Suprapubic skin (tissue), 4 donors: ENCODE data around the gene ARSG. TPM values are rescaled to one million over a fixed set of nuclear protein-coding genes. Genes with fewer than 3 reads are reported as not detected.

Experiments used
- DNase-seq, 2 donors: peaks; one replicate each; pipeline ENCODE4 v3.0.0-alpha.2; 2019; ENCODE audit warnings: low spot score in 2 of 2
- H3K27ac ChIP-seq: fragments of 200-600 bp; sonication (generic); one replicate; pipeline ENCODE4 v1.5.1; 2019
- H3K27me3 ChIP-seq: fragments of 200-600 bp; sonication (generic); one replicate; pipeline ENCODE4 v1.5.1; 2019
- H3K36me3 ChIP-seq: fragments of 200-600 bp; sonication (generic); one replicate; pipeline ENCODE4 v1.5.1; 2019
- H3K4me1 ChIP-seq: fragments of 200-600 bp; sonication (generic); one replicate; pipeline ENCODE4 v1.5.1; 2019
- H3K4me3 ChIP-seq: fragments of 200-600 bp; sonication (generic); one replicate; pipeline ENCODE4 v1.5.1; 2019; ENCODE audit warnings: mild to moderate bottlenecking
- H3K9me3 ChIP-seq: fragments of 200-600 bp; sonication (generic); one replicate; pipeline ENCODE4 v1.5.1; 2019
- EP300 ChIP-seq: sonication (generic); formaldehyde crosslinking; IDR thresholded peaks from one replicate; pipeline ENCODE4 v1.6.1; 2017; ENCODE audit warnings: antibody characterized with exemption
- POLR2A ChIP-seq, 2 donors: fragments of 450-650 bp; IDR thresholded peaks; one replicate each; pipeline ENCODE4 v1.6.1; 2017; ENCODE audit warnings: antibody characterized with exemption in 2 of 2, mild to moderate bottlenecking in 2 of 2, moderate library complexity in 2 of 2
- POLR2AphosphoS5 ChIP-seq, 3 donors: sonication (generic); formaldehyde crosslinking; IDR thresholded peaks; one replicate each; pipeline ENCODE4 v1.6.1; 2017; ENCODE audit warnings: antibody characterized with exemption in 3 of 3
- WGBS: methylation state at CpG from one replicate; pipeline ENCODE4 v1.1.5; 2018; 5-methylcytosine and 5-hydroxymethylcytosine counted together
- total RNA-seq, 4 donors: library from RNA; depleted of rRNA; stranded (reverse); fragments of >200 nt; gene quantifications; one replicate each; pipeline ENCODE4 v1.1.0, GENCODE V29; 2016
- TF ChIP-seq, protein P1 (sequence below), 2 donors: fragments of 200-600 bp in 1 of 2; fragments of 450-650 bp in 1 of 2; sonication (generic) in 1 of 2; IDR thresholded peaks; one replicate each; pipeline ENCODE4 v1.5.1; 2016 to 2019; ENCODE audit warnings: antibody characterized with exemption in 2 of 2, mild to moderate bottlenecking in 1 of 2, moderate library complexity in 1 of 2

ARSG gene
- total RNA-seq, 4 donors from 2014 or later: 7.7 to 12.7 (median 10.7) TPM

DNA sequence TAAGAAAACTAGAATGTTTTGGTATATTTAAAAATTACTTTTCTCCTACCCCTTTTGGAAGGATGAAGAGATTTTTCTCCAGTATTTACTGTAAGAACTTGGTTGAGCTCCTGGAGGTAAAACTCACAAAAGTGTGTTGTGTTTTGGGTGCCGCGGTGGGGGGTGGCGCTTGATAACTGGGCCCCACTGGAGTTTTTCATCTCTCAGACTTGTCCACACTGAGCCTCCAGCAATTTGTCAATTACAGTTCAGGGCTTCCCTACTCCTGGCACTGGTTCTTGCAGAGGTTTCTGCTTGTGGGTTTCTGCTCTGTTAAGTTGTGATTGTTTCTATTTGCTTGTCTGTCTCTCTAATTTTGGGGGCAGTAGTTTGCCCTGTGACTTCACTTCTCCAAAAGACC is 126.0 kb downstream of the ARSG start:
- no peak for TF ChIP-seq POLR2AphosphoS5 (IDR thresholded peaks at IDR 0.05)
- TF ChIP-seq, protein P1, sequence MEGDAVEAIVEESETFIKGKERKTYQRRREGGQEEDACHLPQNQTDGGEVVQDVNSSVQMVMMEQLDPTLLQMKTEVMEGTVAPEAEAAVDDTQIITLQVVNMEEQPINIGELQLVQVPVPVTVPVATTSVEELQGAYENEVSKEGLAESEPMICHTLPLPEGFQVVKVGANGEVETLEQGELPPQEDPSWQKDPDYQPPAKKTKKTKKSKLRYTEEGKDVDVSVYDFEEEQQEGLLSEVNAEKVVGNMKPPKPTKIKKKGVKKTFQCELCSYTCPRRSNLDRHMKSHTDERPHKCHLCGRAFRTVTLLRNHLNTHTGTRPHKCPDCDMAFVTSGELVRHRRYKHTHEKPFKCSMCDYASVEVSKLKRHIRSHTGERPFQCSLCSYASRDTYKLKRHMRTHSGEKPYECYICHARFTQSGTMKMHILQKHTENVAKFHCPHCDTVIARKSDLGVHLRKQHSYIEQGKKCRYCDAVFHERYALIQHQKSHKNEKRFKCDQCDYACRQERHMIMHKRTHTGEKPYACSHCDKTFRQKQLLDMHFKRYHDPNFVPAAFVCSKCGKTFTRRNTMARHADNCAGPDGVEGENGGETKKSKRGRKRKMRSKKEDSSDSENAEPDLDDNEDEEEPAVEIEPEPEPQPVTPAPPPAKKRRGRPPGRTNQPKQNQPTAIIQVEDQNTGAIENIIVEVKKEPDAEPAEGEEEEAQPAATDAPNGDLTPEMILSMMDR (IDR thresholded peaks at IDR 0.05): no peak
- no peak for TF ChIP-seq POLR2A (IDR thresholded peaks at IDR 0.05)
- TF ChIP-seq EP300: no peak
- DNase-seq: no peak
- H3K4me3 ChIP-seq: no peak overlapping the region

DNA sequence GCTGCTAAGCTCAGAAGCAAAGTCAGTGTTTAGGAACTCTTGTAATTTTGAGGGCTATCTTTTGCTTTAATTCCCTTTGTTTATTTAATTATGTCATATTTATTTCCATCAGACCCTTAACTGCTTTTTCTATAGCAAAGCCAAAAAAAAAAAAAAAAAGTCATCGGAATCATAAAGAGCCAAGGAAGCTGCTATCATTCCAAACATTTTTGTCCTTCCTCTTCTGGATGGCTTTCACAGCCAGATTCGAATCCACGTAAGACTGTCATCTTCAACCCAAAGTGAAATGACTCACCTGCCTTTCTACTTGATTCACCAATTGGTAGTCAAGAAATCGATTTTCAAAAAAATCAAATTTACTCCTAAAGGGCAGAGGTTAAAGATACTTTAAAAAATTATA is 127.6 kb downstream of the ARSG start:
- Histone ChIP-seq H3K27ac (no peak overlapping the region), H3K36me3 (peaks cover 42% of the 10 kb centered on the region), H3K4me1 (no peaks in the 10 kb centered on the region), H3K9me3 (peaks cover 9% of the 10 kb centered on the region), H3K27me3 (no peaks in the 10 kb centered on the region), H3K4me3 (no peak overlapping the region)
- no peak for DNase-seq
- TF ChIP-seq POLR2A (IDR thresholded peaks at IDR 0.05): no peak
- TF ChIP-seq POLR2AphosphoS5 (IDR thresholded peaks at IDR 0.05): no peak
- TF ChIP-seq EP300: no peak
- TF ChIP-seq, protein P1 (IDR thresholded peaks at IDR 0.05): no peak
- WGBS: 86% methylated on average over 4 of the region's 4 CpGs

More for the DNA sequence above, 126.0 kb downstream of the ARSG start:
- peaks cover 30% of the 10 kb centered on the region for H3K36me3 ChIP-seq
- 97% methylated on average over 3 of the region's 3 CpGs for WGBS
- no peak overlapping the region for H3K27ac ChIP-seq
- H3K27me3 ChIP-seq: no peaks in the 10 kb centered on the region
- peaks cover 9% of the 10 kb centered on the region for H3K9me3 ChIP-seq
- H3K4me1 ChIP-seq: no peaks in the 10 kb centered on the region

DNA sequence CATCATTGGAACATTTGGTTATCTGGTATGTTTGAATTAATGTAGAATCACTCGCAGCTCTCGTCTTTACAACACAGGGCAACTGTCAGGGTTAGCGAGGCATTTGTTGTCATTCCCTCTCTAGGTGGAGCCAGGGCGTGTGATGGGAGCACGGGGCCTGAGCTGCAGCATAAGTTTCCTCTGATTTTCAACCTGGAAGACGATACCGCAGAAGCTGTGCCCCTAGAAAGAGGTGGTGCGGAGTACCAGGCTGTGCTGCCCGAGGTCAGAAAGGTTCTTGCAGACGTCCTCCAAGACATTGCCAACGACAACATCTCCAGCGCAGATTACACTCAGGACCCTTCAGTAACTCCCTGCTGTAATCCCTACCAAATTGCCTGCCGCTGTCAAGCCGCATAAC is 128.8 kb downstream of the ARSG start:
- H3K9me3 ChIP-seq: peaks cover 9% of the 10 kb centered on the region
- H3K27ac ChIP-seq: no peak overlapping the region
- no peaks in the 10 kb centered on the region for H3K4me1 ChIP-seq
- DNase-seq: no peak
- WGBS: 95% methylated on average over 14 of the region's 14 CpGs
- TF ChIP-seq POLR2A (IDR thresholded peaks at IDR 0.05) (no peak), EP300 (no peak), POLR2AphosphoS5 (IDR thresholded peaks at IDR 0.05) (no peak)
- TF ChIP-seq, protein P1 (IDR thresholded peaks at IDR 0.05): no peak
- peaks cover 52% of the 10 kb centered on the region for H3K36me3 ChIP-seq
- H3K27me3 ChIP-seq: no peaks in the 10 kb centered on the region
- no peak overlapping the region for H3K4me3 ChIP-seq

DNA sequence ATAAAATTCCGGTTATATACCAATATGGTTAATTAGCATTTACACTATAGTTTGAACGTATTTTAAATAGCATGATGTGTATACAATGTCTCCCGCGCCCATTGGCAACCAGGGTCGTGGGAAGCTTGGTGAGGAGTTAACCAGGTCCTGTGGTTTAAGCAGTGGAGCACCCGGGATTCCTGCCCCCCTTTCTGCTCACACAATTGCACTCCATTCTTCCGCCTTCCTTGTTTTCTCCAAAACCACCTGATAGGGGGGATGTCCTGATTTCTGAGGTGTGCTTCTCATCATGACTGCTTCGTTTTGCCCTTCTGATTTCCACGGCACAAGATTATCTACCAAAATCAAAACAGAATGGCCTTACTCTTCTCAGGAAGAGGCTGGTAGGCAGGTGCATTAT is 130.2 kb downstream of the ARSG start:
- WGBS: 92% methylated on average over 9 of the region's 9 CpGs
- DNase-seq: peak in 1 of 2 donors; percentile 38
- no peaks in the 10 kb centered on the region for H3K4me1 ChIP-seq
- H3K4me3 ChIP-seq: no peak overlapping the region
- H3K36me3 ChIP-seq: peaks cover 65% of the 10 kb centered on the region
- H3K27ac ChIP-seq: no peak overlapping the region
- no peaks in the 10 kb centered on the region for H3K27me3 ChIP-seq
- TF ChIP-seq POLR2AphosphoS5 (IDR thresholded peaks at IDR 0.05): no peak
- TF ChIP-seq POLR2A (IDR thresholded peaks at IDR 0.05): no peak
- TF ChIP-seq EP300: no peak
- TF ChIP-seq, protein P1 (IDR thresholded peaks at IDR 0.05): no peak
- peaks cover 9% of the 10 kb centered on the region for H3K9me3 ChIP-seq

DNA sequence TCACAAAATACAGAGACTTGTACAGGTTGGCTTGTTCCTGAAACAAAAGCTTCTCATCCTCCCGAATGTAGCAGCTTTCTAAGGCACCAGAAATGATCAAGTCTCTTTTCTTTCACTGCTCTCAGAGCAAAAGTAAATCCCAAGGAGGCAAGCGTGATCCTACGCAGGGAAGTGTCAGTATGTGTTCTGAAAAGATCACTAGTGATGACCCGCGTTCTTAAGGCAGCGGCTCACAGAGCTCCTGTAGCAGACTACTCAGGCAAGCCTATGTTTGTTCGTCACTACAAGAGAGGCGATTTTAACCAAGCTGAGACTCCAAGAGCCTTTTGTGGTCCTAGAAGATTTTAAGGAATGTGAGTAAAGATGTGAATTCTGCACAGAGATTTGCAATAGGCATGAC is 131.5 kb downstream of the ARSG start:
- H3K27ac ChIP-seq: no peak overlapping the region
- H3K4me3 ChIP-seq: no peak overlapping the region
- WGBS: 96% methylated on average over 8 of the region's 8 CpGs
- H3K4me1 ChIP-seq: no peaks in the 10 kb centered on the region
- H3K27me3 ChIP-seq: no peaks in the 10 kb centered on the region
- no peaks in the 10 kb centered on the region for H3K9me3 ChIP-seq
- peaks cover 78% of the 10 kb centered on the region for H3K36me3 ChIP-seq
- peak in 1 of 2 donors; percentile 40 for DNase-seq
- no peak for TF ChIP-seq POLR2A (IDR thresholded peaks at IDR 0.05)

DNA sequence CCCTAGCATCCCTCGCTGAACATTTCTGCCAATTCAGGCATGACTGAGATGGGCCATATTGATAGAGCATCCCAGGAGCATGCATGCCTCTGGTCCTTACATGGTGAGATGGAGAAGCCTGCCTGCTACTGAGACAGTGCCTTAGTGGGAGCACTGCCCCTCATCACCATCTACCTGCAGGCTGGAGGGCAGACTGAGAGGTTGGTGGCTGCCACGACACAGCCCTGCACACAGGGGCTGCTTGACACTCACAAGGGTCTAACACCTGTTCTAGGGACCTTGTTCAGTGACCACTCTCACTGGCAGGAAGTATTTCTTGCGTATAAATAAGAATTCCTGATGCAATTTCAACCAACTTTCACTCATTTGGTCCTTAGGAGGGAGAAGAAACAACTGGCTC is 132.0 kb downstream of the ARSG start:
- Histone ChIP-seq H3K4me3 (no peak overlapping the region), H3K27ac (no peak overlapping the region), H3K36me3 (peaks cover 83% of the 10 kb centered on the region), H3K27me3 (no peaks in the 10 kb centered on the region), H3K9me3 (no peaks in the 10 kb centered on the region), H3K4me1 (no peaks in the 10 kb centered on the region)
- no peak for TF ChIP-seq POLR2A (IDR thresholded peaks at IDR 0.05)
- no peak for TF ChIP-seq EP300
- TF ChIP-seq, protein P1 (IDR thresholded peaks at IDR 0.05): no peak
- no peak for TF ChIP-seq POLR2AphosphoS5 (IDR thresholded peaks at IDR 0.05)
- 96% methylated on average over 3 of the region's 3 CpGs for WGBS
- DNase-seq: peak in 1 of 2 donors; percentile 42
